K562 (cell line): Measurements from ENCODE around the gene SMURF1. TPM values are rescaled to one million over a fixed set of nuclear protein-coding genes. Genes with fewer than 3 reads are reported as not detected.

ENCODE experiments used
- ARID1B ChIP-seq: fragments of 450-650 bp; IDR thresholded peaks from 2 replicates; pipeline ENCODE4 v1.6.1; 2016; ENCODE audit warnings: antibody characterized with exemption, mild to moderate bottlenecking, inconsistent platforms
- CREB1 ChIP-seq, 2 experiments: sonication (generic) in 1 of 2; formaldehyde crosslinking in 1 of 2; IDR thresholded peaks; 2 replicates each; pipeline versions ENCODE4 v1.6.1 to v1.8.0; 2012 to 2022; ENCODE audit warnings: inconsistent platforms in 1 of 2, mild to moderate bottlenecking in 1 of 2, missing genetic modification reagents in 1 of 2, moderate library complexity in 1 of 2
- FOXK2 ChIP-seq, 2 experiments: fragments of 450-650 bp; IDR thresholded peaks in 1 of 2; conservative IDR thresholded peaks in 1 of 2; 2 replicates each; pipeline ENCODE4 v1.6.1; 2016; ENCODE audit warnings: low read depth in 2 of 2, mild to moderate bottlenecking in 1 of 2
- L3MBTL2 ChIP-seq: fragments of 450-650 bp; IDR thresholded peaks from 2 replicates; pipeline ENCODE4 v1.6.1; 2016; ENCODE audit warnings: mild to moderate bottlenecking, moderate library complexity
- MEIS2 ChIP-seq: fragments of 450-650 bp; IDR thresholded peaks from 2 replicates; pipeline ENCODE4 v1.6.1; 2014; ENCODE audit warnings: mild to moderate bottlenecking; ENCODE audit not compliant: partially characterized antibody
- MTA3 ChIP-seq: fragments of 450-650 bp; formaldehyde crosslinking; IDR thresholded peaks from 2 replicates; pipeline ENCODE4 v1.6.1; 2017; ENCODE audit warnings: mild to moderate bottlenecking, borderline replicate concordance
- TCF3 ChIP-seq: sonication (generic); formaldehyde crosslinking; IDR thresholded peaks from 2 replicates; pipeline ENCODE4 v1.4.0; 2020; ENCODE audit warnings: mild to moderate bottlenecking, missing genetic modification reagents
- polyA plus RNA-seq, 8 experiments: library from polyadenylated mRNA; depleted of rRNA in 4 of 8; stranded (reverse) in 5 of 8; unstranded in 3 of 8; fragments of >200 nt; fragmentation: Nextera tagmentation in 2 of 8; fragmentation: Illumina TruSeq in 1 of 8; extraction: Ambion mirVana in 2 of 8; extraction: Trizol in 1 of 8; gene quantifications; 2 replicates each; pipeline versions ENCODE4 v1.2.1 to v1.2.3, GENCODE V29; 2011 to 2014; ENCODE audit warnings: inconsistent platforms in 1 of 8, missing spikeins in 1 of 8
- total RNA-seq, 7 experiments: library from RNA; depleted of rRNA in 6 of 7; stranded (reverse); fragments of >200 nt in 6 of 7; fragmentation: Illumina TruSeq in 2 of 7; extraction: Trizol in 2 of 7; gene quantifications; 2 replicates each; pipeline versions ENCODE4 v1.2.1 to v1.2.3, GENCODE V29; 2011 to 2021; ENCODE audit warnings: low replicate concordance in 1 of 7
- TF ChIP-seq, protein P1 (sequence below): sonication (generic); IDR thresholded peaks from 2 replicates; pipeline ENCODE4 v1.6.1; 2016
- TF ChIP-seq, protein P2 (sequence below), 2 experiments: fragments of 450-650 bp in 1 of 2; sonication (generic) in 1 of 2; formaldehyde crosslinking in 1 of 2; IDR thresholded peaks; 2 replicates each; pipeline versions ENCODE4 v1.7.1 to v1.9.0; 2016 to 2022; ENCODE audit warnings: inconsistent platforms in 1 of 2, mild to moderate bottlenecking in 1 of 2, missing genetic modification reagents in 1 of 2

Gene SMURF1
- total and polyA plus RNA-seq, 9 of the 15 experiments (the other 6 are each of a cell fraction or from before 2014, with no cell fraction given): 1.0 to 20.1 (median 12.6) TPM

DNA sequence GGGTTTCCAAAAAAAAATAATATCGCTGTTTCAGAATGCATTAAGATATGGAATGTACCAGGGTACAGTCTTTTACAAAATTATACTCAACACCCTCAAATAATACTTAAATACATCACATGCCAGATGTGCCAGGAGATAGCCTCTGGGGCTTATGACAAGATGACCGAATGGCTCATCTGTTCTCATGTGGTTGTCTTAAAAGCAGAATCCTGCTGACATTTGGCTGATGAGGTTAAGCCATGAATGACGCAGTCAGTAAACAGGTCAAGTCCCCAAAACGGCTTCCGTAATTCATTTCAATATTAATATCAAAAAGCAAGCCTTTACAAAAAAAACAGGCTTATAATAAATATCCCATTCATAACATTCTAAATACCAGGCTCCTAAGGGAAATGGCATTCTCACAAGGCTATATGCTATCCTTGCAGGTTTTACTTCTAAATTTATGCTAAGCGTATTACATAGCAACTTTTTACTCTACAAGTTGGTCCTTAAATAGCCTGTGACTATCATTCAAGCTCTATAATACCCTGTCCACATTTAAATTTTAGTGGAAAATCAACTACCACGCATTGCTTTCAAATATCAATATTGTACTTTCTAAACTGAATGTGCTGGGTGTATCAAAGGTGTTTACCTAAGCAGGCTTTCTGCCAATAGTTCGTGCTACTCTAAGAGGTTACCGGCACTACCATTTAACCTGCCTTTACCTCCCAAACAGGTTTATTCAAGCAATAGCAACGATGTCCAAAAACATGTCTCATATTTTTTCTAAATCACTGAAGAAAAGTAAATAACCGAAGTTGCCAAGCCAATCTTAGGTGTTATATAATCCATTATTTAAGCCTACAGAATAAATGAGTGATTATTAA lies 15.6 kb downstream of the SMURF1 start (continued):
- TF ChIP-seq, protein P1, sequence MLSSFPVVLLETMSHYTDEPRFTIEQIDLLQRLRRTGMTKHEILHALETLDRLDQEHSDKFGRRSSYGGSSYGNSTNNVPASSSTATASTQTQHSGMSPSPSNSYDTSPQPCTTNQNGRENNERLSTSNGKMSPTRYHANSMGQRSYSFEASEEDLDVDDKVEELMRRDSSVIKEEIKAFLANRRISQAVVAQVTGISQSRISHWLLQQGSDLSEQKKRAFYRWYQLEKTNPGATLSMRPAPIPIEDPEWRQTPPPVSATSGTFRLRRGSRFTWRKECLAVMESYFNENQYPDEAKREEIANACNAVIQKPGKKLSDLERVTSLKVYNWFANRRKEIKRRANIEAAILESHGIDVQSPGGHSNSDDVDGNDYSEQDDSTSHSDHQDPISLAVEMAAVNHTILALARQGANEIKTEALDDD: peak; percentile 64
- peak; percentile 90 for TF ChIP-seq CREB1 (IDR thresholded peaks at IDR 0.05)
- peak; percentile 55; the same call in 1 of the 2 replicates for TF ChIP-seq CREB1 (CRISPR knock-in tag; IDR thresholded peaks at IDR 0.05)
- peak; percentile 85 for TF ChIP-seq MEIS2
- TF ChIP-seq FOXK2 (conservative IDR thresholded peaks at IDR 0.05 in 1 of 2, IDR thresholded peaks at IDR 0.05 in 1 of 2; ENCODE audit: low read depth in 2 of 2): peak in 1 of 2 experiments; percentile 30; a peak in 1 of 4 replicates
- TF ChIP-seq, protein P2, sequence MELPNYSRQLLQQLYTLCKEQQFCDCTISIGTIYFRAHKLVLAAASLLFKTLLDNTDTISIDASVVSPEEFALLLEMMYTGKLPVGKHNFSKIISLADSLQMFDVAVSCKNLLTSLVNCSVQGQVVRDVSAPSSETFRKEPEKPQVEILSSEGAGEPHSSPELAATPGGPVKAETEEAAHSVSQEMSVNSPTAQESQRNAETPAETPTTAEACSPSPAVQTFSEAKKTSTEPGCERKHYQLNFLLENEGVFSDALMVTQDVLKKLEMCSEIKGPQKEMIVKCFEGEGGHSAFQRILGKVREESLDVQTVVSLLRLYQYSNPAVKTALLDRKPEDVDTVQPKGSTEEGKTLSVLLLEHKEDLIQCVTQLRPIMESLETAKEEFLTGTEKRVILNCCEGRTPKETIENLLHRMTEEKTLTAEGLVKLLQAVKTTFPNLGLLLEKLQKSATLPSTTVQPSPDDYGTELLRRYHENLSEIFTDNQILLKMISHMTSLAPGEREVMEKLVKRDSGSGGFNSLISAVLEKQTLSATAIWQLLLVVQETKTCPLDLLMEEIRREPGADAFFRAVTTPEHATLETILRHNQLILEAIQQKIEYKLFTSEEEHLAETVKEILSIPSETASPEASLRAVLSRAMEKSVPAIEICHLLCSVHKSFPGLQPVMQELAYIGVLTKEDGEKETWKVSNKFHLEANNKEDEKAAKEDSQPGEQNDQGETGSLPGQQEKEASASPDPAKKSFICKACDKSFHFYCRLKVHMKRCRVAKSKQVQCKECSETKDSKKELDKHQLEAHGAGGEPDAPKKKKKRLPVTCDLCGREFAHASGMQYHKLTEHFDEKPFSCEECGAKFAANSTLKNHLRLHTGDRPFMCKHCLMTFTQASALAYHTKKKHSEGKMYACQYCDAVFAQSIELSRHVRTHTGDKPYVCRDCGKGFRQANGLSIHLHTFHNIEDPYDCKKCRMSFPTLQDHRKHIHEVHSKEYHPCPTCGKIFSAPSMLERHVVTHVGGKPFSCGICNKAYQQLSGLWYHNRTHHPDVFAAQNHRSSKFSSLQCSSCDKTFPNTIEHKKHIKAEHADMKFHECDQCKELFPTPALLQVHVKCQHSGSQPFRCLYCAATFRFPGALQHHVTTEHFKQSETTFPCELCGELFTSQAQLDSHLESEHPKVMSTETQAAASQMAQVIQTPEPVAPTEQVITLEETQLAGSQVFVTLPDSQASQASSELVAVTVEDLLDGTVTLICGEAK (IDR thresholded peaks at IDR 0.05): 0 out of 2 replicates have a peak, but pooled peaks have one; percentile 6
- TF ChIP-seq, protein P2 (CRISPR knock-in tag; IDR thresholded peaks at IDR 0.05): no peak
- peak; percentile 80 for TF ChIP-seq ARID1B
- TF ChIP-seq MTA3: peak; percentile 40; the same call in 1 of the 2 replicates
- TF ChIP-seq L3MBTL2: peak; percentile 57; the same call in 1 of the 2 replicates
- peak; percentile 73 for TF ChIP-seq TCF3
